RWPE2 (cell line): ENCODE measurements around the gene DOCK9.
A peak's percentile ranks its signal among the peaks of the same experiment; 100 is the strongest.

ENCODE experiments used
- ATAC-seq: fragments of 200-7000 bp; cut with Tn5 transposase; 3 replicates; pipeline ENCODE4 v1.9.1; 2021; ENCODE audit warnings: low read depth
- DNase-seq: peaks from one replicate; pipeline ENCODE4 v3.0.0-alpha.2; 2020; ENCODE audit warnings: low spot score
- H3K27ac ChIP-seq: fragments of 450-650 bp; 2 replicates; pipeline ENCODE4 v1.5.1; 2017; ENCODE audit warnings: mild to moderate bottlenecking; ENCODE audit not compliant: poor library complexity, severe bottlenecking
- H3K27me3 ChIP-seq: fragments of 250-450 bp; sonication (Bioruptor Pico); 2 replicates; pipeline ENCODE4 v1.5.1; 2021; ENCODE audit warnings: mild to moderate bottlenecking, moderate library complexity; ENCODE audit not compliant: insufficient read depth, poor library complexity, severe bottlenecking
- H3K36me3 ChIP-seq: fragments of 250-450 bp; sonication (Bioruptor Pico); 2 replicates; pipeline ENCODE4 v1.5.1; 2020; ENCODE audit warnings: low read depth, mild to moderate bottlenecking, moderate library complexity
- H3K4me1 ChIP-seq: fragments of 250-450 bp; sonication (Bioruptor Pico); 2 replicates; pipeline ENCODE4 v1.5.1; 2021; ENCODE audit warnings: mild to moderate bottlenecking, moderate library complexity; ENCODE audit not compliant: insufficient read depth, poor library complexity, severe bottlenecking
- H3K4me3 ChIP-seq: fragments of 250-450 bp; sonication (Bioruptor Pico); 2 replicates; pipeline ENCODE4 v1.5.1; 2021; ENCODE audit warnings: mild to moderate bottlenecking, moderate library complexity; ENCODE audit not compliant: severe bottlenecking
- H3K9me3 ChIP-seq: fragments of 250-450 bp; sonication (Bioruptor Pico); 2 replicates; pipeline ENCODE4 v1.5.1; 2021; ENCODE audit warnings: mild to moderate bottlenecking, moderate library complexity; ENCODE audit not compliant: severe bottlenecking
- TF ChIP-seq, protein P1 (sequence below): fragments of 450-650 bp; IDR thresholded peaks from one replicate; pipeline ENCODE4 v1.5.1; 2017; ENCODE audit warnings: mild to moderate bottlenecking, moderate library complexity; ENCODE audit not compliant: poor library complexity, severe bottlenecking

Gene DOCK9

DNA sequence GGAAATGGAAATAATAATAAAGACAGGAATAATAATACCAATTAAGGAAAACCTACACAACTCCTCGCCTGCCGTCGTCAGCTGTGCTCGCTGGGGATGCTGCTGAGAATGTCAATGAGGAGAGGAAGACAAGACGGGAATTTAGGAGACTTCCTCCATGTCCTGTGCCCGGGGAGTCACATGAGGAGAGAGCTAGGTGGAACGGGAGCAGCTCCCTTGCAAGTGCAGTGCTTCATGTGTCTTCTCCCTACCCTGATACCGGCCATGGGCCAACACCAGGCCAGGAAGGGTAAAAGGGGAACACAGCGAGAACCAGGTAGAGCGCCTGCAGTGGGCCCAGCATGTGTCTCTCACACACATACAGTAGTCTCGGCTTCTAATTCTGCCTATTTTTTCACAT is 11.8 kb downstream of the DOCK9 start:
- TF ChIP-seq, protein P1, sequence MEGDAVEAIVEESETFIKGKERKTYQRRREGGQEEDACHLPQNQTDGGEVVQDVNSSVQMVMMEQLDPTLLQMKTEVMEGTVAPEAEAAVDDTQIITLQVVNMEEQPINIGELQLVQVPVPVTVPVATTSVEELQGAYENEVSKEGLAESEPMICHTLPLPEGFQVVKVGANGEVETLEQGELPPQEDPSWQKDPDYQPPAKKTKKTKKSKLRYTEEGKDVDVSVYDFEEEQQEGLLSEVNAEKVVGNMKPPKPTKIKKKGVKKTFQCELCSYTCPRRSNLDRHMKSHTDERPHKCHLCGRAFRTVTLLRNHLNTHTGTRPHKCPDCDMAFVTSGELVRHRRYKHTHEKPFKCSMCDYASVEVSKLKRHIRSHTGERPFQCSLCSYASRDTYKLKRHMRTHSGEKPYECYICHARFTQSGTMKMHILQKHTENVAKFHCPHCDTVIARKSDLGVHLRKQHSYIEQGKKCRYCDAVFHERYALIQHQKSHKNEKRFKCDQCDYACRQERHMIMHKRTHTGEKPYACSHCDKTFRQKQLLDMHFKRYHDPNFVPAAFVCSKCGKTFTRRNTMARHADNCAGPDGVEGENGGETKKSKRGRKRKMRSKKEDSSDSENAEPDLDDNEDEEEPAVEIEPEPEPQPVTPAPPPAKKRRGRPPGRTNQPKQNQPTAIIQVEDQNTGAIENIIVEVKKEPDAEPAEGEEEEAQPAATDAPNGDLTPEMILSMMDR, result no peak
- Histone ChIP-seq H3K36me3 (no peaks in the 10 kb centered on the region), H3K27me3 (no peaks in the 10 kb centered on the region), H3K9me3 (no peaks in the 10 kb centered on the region), H3K27ac (no peak overlapping the region), H3K4me1 (peaks cover 8% of the 10 kb centered on the region), H3K4me3 (no peak overlapping the region)
- no peak for DNase-seq
- no peak for ATAC-seq

DNA sequence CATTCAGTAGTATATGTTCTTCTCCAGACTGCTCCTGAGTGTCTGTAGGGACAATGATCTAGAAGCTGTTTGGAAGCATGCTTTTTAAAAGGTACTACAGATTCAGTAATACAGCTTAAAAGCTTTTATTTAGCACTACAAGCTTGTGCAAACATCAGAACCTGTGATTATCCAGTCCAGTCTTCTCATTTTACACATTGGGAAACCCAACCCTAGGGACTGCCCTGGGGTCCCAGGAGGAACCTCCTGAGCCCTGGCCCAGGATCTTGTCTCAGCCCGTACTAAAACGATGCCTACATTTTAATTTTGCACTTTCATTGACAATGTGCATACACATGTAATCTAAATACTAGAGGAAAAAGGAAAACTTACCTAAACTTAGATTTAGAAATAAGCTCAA is 12.5 kb downstream of the DOCK9 start:
- H3K9me3 ChIP-seq, result no peaks in the 10 kb centered on the region
- no peaks in the 10 kb centered on the region for H3K36me3 ChIP-seq
- H3K27me3 ChIP-seq, result no peaks in the 10 kb centered on the region
- ATAC-seq, result no peak
- TF ChIP-seq, protein P1, result no peak
- no peak overlapping the region for H3K27ac ChIP-seq
- H3K4me1 ChIP-seq, result peaks cover 8% of the 10 kb centered on the region
- DNase-seq, result no peak
- H3K4me3 ChIP-seq, result no peak overlapping the region

DNA sequence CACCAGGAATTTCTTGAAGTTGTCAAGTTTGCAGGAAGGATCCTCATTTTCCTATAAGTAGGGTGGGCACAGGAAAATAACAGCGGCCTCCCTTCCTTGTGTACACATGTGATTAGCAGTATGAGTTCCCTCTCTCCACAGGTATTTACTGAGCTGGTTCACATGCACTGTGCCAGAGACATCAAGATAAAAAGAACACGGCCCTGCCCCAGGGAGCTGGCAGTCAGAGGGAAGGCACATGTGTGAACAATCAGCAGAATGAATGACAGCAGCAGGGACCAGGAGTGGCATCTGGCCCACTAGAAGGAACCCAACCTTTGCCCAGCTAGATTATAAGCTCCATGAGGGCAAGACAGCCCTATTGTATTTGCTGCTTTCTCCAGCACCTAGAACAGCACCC is 13.9 kb downstream of the DOCK9 start:
- H3K27ac ChIP-seq, result no peak overlapping the region
- no peak overlapping the region for H3K4me3 ChIP-seq
- no peaks in the 10 kb centered on the region for H3K27me3 ChIP-seq
- H3K4me1 ChIP-seq, result peaks cover 8% of the 10 kb centered on the region
- TF ChIP-seq, protein P1, result no peak
- no peaks in the 10 kb centered on the region for H3K9me3 ChIP-seq
- H3K36me3 ChIP-seq, result 0 out of 2 replicates have a peak, but pooled peaks cover under 1% of the 10 kb centered on the region
- DNase-seq (no peak), ATAC-seq (no peak)

DNA sequence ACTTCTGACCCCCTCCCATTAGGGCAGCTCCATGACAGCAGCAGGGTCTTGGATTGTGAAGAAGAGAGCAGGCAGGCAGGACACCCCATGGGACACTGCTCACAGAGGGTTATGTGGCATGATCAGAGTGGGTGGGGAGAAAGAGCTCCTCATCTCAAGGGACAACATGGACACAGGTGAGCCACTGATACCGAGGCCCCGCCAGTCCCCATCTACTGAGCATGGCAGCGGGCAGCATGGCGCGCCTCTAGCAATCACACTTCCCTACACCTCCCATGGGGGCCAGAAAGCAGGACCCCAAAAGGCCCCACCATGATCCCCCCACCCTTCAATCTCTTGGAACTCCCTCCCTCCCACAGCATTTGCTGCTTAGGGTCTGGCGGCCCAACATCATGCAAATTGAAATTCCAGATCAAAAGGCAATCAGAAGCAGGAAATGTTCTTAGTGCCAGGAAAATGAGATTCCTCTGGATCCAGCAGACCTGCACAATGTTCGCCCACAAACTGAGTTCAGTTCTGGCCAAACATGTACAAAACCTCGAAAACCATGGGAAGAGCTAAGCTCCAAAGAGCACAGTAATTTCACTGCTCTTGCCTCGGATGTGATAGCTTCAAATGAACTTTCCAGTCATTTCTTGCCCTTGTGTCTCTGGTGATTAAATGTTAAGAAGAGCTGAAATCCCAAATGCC is 14.8 kb downstream of the DOCK9 start:
- no peak for ATAC-seq
- no peak overlapping the region for H3K27ac ChIP-seq
- TF ChIP-seq, protein P1, result no peak

DNA sequence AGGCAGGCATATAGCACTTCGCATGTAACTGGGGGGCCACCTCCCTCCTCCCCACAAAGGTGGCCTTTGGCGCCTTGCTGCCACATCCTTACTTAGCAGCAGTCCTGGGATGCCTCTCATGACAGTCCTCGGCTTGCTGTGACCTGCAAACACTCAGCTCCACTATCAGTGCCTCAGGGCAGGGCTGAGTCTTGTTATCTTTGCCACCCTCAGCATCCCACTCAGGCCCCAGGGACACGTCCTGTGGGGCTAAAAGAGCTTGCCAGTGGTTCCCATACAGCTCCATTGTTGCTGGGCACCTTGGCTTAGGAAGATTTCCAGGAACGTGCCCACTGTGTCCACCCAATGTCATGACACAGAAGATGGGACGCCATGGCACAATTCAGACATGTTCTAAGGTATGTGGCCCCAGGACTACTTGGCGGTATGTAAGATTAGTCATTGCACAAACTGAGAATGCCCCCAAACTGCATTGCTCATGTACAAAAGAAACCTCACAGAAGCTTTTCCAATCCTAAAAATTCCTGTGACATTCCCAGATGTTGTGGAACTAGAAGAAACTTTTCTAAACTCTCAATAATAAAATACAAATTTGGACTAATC is 16.3 kb downstream of the DOCK9 start:
- Histone ChIP-seq H3K36me3 (0 out of 2 replicates have a peak, but pooled peaks cover 3% of the 10 kb centered on the region), H3K9me3 (no peaks in the 10 kb centered on the region), H3K4me3 (no peak overlapping the region), H3K27me3 (no peaks in the 10 kb centered on the region), H3K4me1 (peaks cover 8% of the 10 kb centered on the region), H3K27ac (no peak overlapping the region)
- peak; percentile 35; the same call in 1 of the 3 replicates for ATAC-seq
- no peak for DNase-seq
- TF ChIP-seq, protein P1, result no peak

More for the DNA sequence above, 14.8 kb downstream of the DOCK9 start:
- Histone ChIP-seq H3K4me3 (no peak overlapping the region), H3K4me1 (peaks cover 8% of the 10 kb centered on the region), H3K27me3 (no peaks in the 10 kb centered on the region), H3K36me3 (0 out of 2 replicates have a peak, but pooled peaks cover 3% of the 10 kb centered on the region), H3K9me3 (no peaks in the 10 kb centered on the region)
- DNase-seq, result no peak
